HepG2 (cell line): Measurements from ENCODE around the gene PLS1. TPM values are rescaled to one million over a fixed set of nuclear protein-coding genes. Genes with fewer than 3 reads are reported as not detected.
"Not testable (repeated sequence)": the region's sequence is repeated elsewhere in the genome, so short reads cannot be mapped to it uniquely, and the experiment has no call there.

Source experiments
- ATAC-seq: fragments of 200-7000 bp; cut with Tn5 transposase; 3 replicates; pipeline ENCODE4 v1.9.1; 2020; ENCODE audit warnings: mild to moderate bottlenecking, moderate library complexity
- BruUV-seq: library from RNA; stranded (reverse); fragments of 400-500 nt; replicated peaks from 2 replicates; lab custom pipeline; 2021; lab: Mats Ljungman, UMichigan
- CTCF ChIA-PET: fragments of 300-600 bp; formaldehyde crosslinking; extraction: SDS; loops from one replicate; lab custom pipeline; 2021; ENCODE audit warnings: low total read pairs, inconsistent platforms, low intra/inter-chr PET ratio; lab: Yijun Ruan, JAX
- POLR2A ChIA-PET: fragments of 350-600 bp; sonication (Branson Sonifier 250); formaldehyde crosslinking; loops from one replicate; lab custom pipeline; 2020; ENCODE audit warnings: antibody characterized with exemption, inconsistent platforms; lab: Yijun Ruan, JAX
- DNase-seq: peaks from one replicate; pipeline ENCODE4 v3.0.0-alpha.2; 2015; ENCODE audit warnings: low spot score
- FAIRE-seq: peaks from 3 replicates; lab custom pipeline; 2011; peaks lifted over from hg19 to GRCh38; lab: Jason Lieb, UNC
- H2AFZ ChIP-seq: one replicate; pipeline ENCODE4 v1.6.1; 2011; ENCODE audit warnings: low read length, inconsistent platforms
- H3K27ac ChIP-seq: fragments of 300-600 bp; 3 replicates; pipeline ENCODE4 v1.8.0; 2011; ENCODE audit warnings: mixed run types, mild to moderate bottlenecking, mixed read lengths, low read length, inconsistent platforms; ENCODE audit not compliant: insufficient read depth; ENCODE audit errors: extremely low read length
- H3K27me3 ChIP-seq, 2 experiments: fragments of 200-600 bp in 1 of 2; 2 replicates in 1 of 2; 3 replicates in 1 of 2; pipeline versions ENCODE4 v1.6.0 to v1.8.0; 2011; ENCODE audit warnings: low read length in 2 of 2, mild to moderate bottlenecking in 2 of 2, moderate library complexity in 2 of 2, inconsistent platforms in 1 of 2; ENCODE audit not compliant: insufficient read depth in 2 of 2, control insufficient read depth in 1 of 2
- H3K36me3 ChIP-seq, 2 experiments: fragments of 200-600 bp in 1 of 2; replicated peaks in 1 of 2; 2 replicates in 1 of 2; 3 replicates in 1 of 2; pipeline versions ENCODE4 v1.5.1 to v1.8.0; 2011; ENCODE audit warnings: low read length in 2 of 2, inconsistent platforms in 1 of 2; ENCODE audit not compliant: insufficient read depth in 2 of 2, control insufficient read depth in 1 of 2
- H3K4me1 ChIP-seq: 2 replicates; pipeline ENCODE4 v1.5.1; 2012; ENCODE audit warnings: low read length, inconsistent platforms; ENCODE audit not compliant: insufficient read depth
- H3K4me2 ChIP-seq: 2 replicates; pipeline ENCODE4 v1.6.0; 2011; ENCODE audit warnings: low read depth, low read length, inconsistent platforms
- H3K4me3 ChIP-seq, 3 experiments: fragments of 200-600 bp in 1 of 3; sonication (generic), shearing (Covaris generic) in 1 of 3; replicated peaks in 1 of 3; 2 replicates each; pipeline ENCODE4 v1.5.1; 2011 to 2016; ENCODE audit warnings: low read length in 3 of 3, inconsistent platforms in 2 of 3, low read depth in 2 of 3, mild to moderate bottlenecking in 2 of 3, control low read depth in 1 of 3, mixed read lengths in 1 of 3; ENCODE audit not compliant: insufficient read depth in 1 of 3
- H3K79me2 ChIP-seq: one replicate; pipeline ENCODE4 v1.6.1; 2011; ENCODE audit warnings: low read length, inconsistent platforms; ENCODE audit not compliant: insufficient read depth
- H3K9ac ChIP-seq: 2 replicates; pipeline ENCODE4 v1.6.0; 2011; ENCODE audit warnings: mild to moderate bottlenecking, low read depth, low read length, inconsistent platforms; ENCODE audit not compliant: insufficient read depth
- H3K9me3 ChIP-seq: 2 replicates; pipeline ENCODE4 v1.5.1; 2012; ENCODE audit warnings: mild to moderate bottlenecking, low read length
- H4K20me1 ChIP-seq: 2 replicates; pipeline ENCODE4 v1.6.0; 2011; ENCODE audit warnings: inconsistent platforms, mild to moderate bottlenecking, low read length, moderate library complexity; ENCODE audit not compliant: insufficient read depth
- ARID5B ChIP-seq: IDR thresholded peaks from 2 replicates; pipeline ENCODE4 v1.4.0; 2020; ENCODE audit warnings: mild to moderate bottlenecking, missing genetic modification reagents
- ATF7 ChIP-seq, 2 experiments: fragments of 450-650 bp in 1 of 2; sonication (generic) in 1 of 2; formaldehyde crosslinking in 1 of 2; IDR thresholded peaks; 2 replicates each; pipeline versions ENCODE4 v1.4.0 to v1.6.1; 2016 to 2020; ENCODE audit warnings: antibody characterized with exemption in 1 of 2, mild to moderate bottlenecking in 1 of 2, missing genetic modification reagents in 1 of 2
- CEBPG ChIP-seq: IDR thresholded peaks from 2 replicates; pipeline ENCODE4 v1.6.1; 2016
- FOXK1 ChIP-seq: sonication (generic); formaldehyde crosslinking; IDR thresholded peaks from 2 replicates; pipeline ENCODE4 v1.4.0; 2020; ENCODE audit warnings: low read depth, missing genetic modification reagents, borderline replicate concordance
- FOXP1 ChIP-seq, 2 experiments: fragments of 450-650 bp in 1 of 2; IDR thresholded peaks; 2 replicates each; pipeline ENCODE4 v1.6.1; 2017 to 2018; ENCODE audit warnings: antibody characterized with exemption in 1 of 2
- FOXP4 ChIP-seq: sonication (generic); formaldehyde crosslinking; IDR thresholded peaks from 2 replicates; pipeline ENCODE4 v1.4.0; 2020; ENCODE audit warnings: missing genetic modification reagents
- HNF1B ChIP-seq: sonication (generic); formaldehyde crosslinking; IDR thresholded peaks from 2 replicates; pipeline ENCODE4 v1.5.1; 2020; ENCODE audit warnings: mild to moderate bottlenecking, moderate library complexity, missing genetic modification reagents
- KAT7 ChIP-seq: IDR thresholded peaks from 2 replicates; pipeline ENCODE4 v1.6.1; 2018; ENCODE audit warnings: borderline replicate concordance, missing compliant biosample characterization
- NR2F6 ChIP-seq, 2 experiments: IDR thresholded peaks; 2 replicates each; pipeline ENCODE4 v1.6.1; 2016; ENCODE audit warnings: antibody characterized with exemption in 1 of 2, mild to moderate bottlenecking in 1 of 2
- RARA ChIP-seq: IDR thresholded peaks from 2 replicates; pipeline ENCODE4 v1.6.1; 2016; ENCODE audit warnings: missing genetic modification reagents, missing compliant biosample characterization
- ZMYM4 ChIP-seq: sonication (generic); formaldehyde crosslinking; IDR thresholded peaks from 2 replicates; pipeline ENCODE4 v1.8.1; 2023; ENCODE audit warnings: mild to moderate bottlenecking, missing genetic modification reagents
- ZNF331 ChIP-seq: sonication (generic); formaldehyde crosslinking; IDR thresholded peaks from 2 replicates; pipeline ENCODE4 v1.4.0; 2020; ENCODE audit warnings: missing genetic modification reagents
- WGBS: methylation state at CpG from one replicate; pipeline ENCODE4 v1.1.6; 2017; ENCODE audit warnings: low lambda C conversion rate; 5-methylcytosine and 5-hydroxymethylcytosine counted together
- in situ Hi-C: cut with HindIII; loops from 2 replicates; pipeline ENCODE4 v1.10.0; 2017; ENCODE audit warnings: low pct_unique_long_range_greater_than_20kb; ENCODE audit not compliant: extremely low pct_ligation_motif_present
- intact Hi-C: fragments of 100-400 bp; cut with micrococcal nuclease; formaldehyde crosslinking; loops from one replicate; pipeline ENCODE4 v1.10.0; 2022; ENCODE audit not compliant: unreplicated experiment
- polyA plus RNA-seq, 8 experiments: library from polyadenylated mRNA; depleted of rRNA in 3 of 8; stranded (reverse) in 7 of 8; unstranded in 1 of 8; fragments of >200 nt; fragmentation: Illumina TruSeq in 4 of 8; extraction: Trizol in 4 of 8; gene quantifications; 2 replicates each; pipeline versions ENCODE4 v1.2.1 to v1.2.3, GENCODE V29; 2011 to 2016; ENCODE audit warnings: low read depth in 4 of 8, missing spikeins in 1 of 8, mixed read lengths in 1 of 8; ENCODE audit not compliant: insufficient read depth in 1 of 8
- total RNA-seq, 5 experiments: library from RNA; depleted of rRNA; stranded (reverse); fragments of >200 nt; fragmentation: Illumina TruSeq; extraction: Trizol; gene quantifications; 2 replicates each; pipeline ENCODE4 v1.2.3, GENCODE V29; 2016; ENCODE audit warnings: low read depth in 1 of 5
- TF ChIP-seq, protein P1 (sequence below): sonication (generic); formaldehyde crosslinking; IDR thresholded peaks from 2 replicates; pipeline ENCODE4 v1.4.0; 2020; ENCODE audit warnings: missing genetic modification reagents, borderline replicate concordance

Gene PLS1
- total and polyA plus RNA-seq, 2 of the 13 experiments (the other 11 are each of a cell fraction or from before 2014, with no cell fraction given), result 11.2 to 21.1 TPM

DNA sequence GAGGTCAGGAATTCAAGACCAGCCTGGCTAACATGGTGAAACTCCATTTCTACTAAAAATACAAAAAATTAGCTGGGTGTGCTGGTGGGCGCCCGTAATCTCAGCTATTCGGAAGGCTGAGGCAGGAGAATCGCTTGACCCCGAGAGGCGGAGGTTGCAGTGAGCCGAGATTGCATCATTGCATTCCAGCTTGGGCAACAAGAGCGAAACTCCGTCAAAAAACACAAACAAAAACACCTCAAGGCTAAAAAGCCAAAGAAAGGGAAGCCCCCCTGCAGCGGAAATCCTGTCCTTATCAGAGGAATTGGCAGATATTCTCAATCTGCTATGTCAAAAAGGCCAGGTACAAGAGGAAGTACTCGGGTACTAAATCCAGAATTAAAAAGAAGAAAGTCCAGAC, 15.1 kb upstream of the PLS1 start:
- Histone ChIP-seq H3K4me3 (peak overlapping the region; percentile 44 to 59 (median 53)), H3K4me2 (peak overlapping the region; percentile 77), H3K9ac (peak overlapping the region; percentile 37), H2AFZ (peak overlapping the region; percentile 85), H3K4me1 (peaks cover 30% of the 10 kb centered on the region), H3K79me2 (peaks cover 22% of the 10 kb centered on the region)
- BruUV-seq; H3K27me3 ChIP-seq; POLR2A ChIA-PET; H3K9me3 ChIP-seq; ATAC-seq; DNase-seq; CTCF ChIA-PET; H4K20me1 ChIP-seq; FAIRE-seq; H3K36me3 ChIP-seq; H3K27ac ChIP-seq; TF ChIP-seq FOXP1 (IDR thresholded peaks at IDR 0.05); ATF7 (CRISPR knock-in tag; IDR thresholded peaks at IDR 0.05): not testable (repeated sequence)
- in situ Hi-C loops, result loop anchor here (5.0 kb wide), 1 partner anchor 411 kb away; no protein-coding TSS in a partner anchor
- WGBS, result 1% methylated on average over 11 of the region's 11 CpGs
- intact Hi-C loops, result loop anchor here (10.0 kb wide), 1 partner anchor 244 kb away; no protein-coding TSS in a partner anchor
- TF ChIP-seq RARA (CRISPR knock-in tag) (0 out of 2 replicates have a peak, but pooled peaks have one; percentile 15), ZMYM4 (CRISPR knock-in tag) (peak; percentile 19; the same call in 1 of the 2 replicates), ARID5B (CRISPR knock-in tag) (0 out of 2 replicates have a peak, but pooled peaks have one; percentile 37), FOXP4 (peak; percentile 48; the same call in 1 of the 2 replicates), NR2F6 (IDR thresholded peaks at IDR 0.05) (peak; percentile 34), NR2F6 (CRISPR knock-in tag; IDR thresholded peaks at IDR 0.05) (0 out of 2 replicates have a peak, but pooled peaks have one; percentile 39), FOXP1 (CRISPR knock-in tag; IDR thresholded peaks at IDR 0.05) (0 out of 2 replicates have a peak, but pooled peaks have one; percentile 32), KAT7 (CRISPR knock-in tag) (peak; percentile 43; the same call in 1 of the 2 replicates), ZNF331 (CRISPR knock-in tag) (peak; percentile 11; the same call in 1 of the 2 replicates), HNF1B (CRISPR knock-in tag) (peak; percentile 11; the same call in 1 of the 2 replicates), ATF7 (IDR thresholded peaks at IDR 0.05) (peak; percentile 72), FOXK1 (CRISPR knock-in tag) (0 out of 2 replicates have a peak, but pooled peaks have one; percentile 31), CEBPG (CRISPR knock-in tag) (peak; percentile 90)
- TF ChIP-seq, protein P1, sequence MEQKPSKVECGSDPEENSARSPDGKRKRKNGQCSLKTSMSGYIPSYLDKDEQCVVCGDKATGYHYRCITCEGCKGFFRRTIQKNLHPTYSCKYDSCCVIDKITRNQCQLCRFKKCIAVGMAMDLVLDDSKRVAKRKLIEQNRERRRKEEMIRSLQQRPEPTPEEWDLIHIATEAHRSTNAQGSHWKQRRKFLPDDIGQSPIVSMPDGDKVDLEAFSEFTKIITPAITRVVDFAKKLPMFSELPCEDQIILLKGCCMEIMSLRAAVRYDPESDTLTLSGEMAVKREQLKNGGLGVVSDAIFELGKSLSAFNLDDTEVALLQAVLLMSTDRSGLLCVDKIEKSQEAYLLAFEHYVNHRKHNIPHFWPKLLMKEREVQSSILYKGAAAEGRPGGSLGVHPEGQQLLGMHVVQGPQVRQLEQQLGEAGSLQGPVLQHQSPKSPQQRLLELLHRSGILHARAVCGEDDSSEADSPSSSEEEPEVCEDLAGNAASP, result peak; percentile 16; the same call in 1 of the 2 replicates
